Trophoblast cell (in vitro differentiated cells and primary cell): ENCODE data around the gene MAST4.

Experiments used
- DNase-seq, 2 donors: peaks; one replicate each; pipeline ENCODE4 v3.0.0-alpha.2; 2016
- H2AFZ ChIP-seq: 2 replicates; pipeline ENCODE4 v1.6.1; 2013; ENCODE audit warnings: low read length, moderate library complexity, mild to moderate bottlenecking; ENCODE audit not compliant: insufficient read depth, poor library complexity
- H2AK5ac ChIP-seq: 2 replicates; pipeline ENCODE4 v1.6.1; 2013; ENCODE audit warnings: mild to moderate bottlenecking, low read length
- H2BK120ac ChIP-seq: 2 replicates; pipeline ENCODE4 v1.6.1; 2013; ENCODE audit warnings: low read length, mild to moderate bottlenecking, moderate library complexity; ENCODE audit not compliant: insufficient read depth, poor library complexity
- H2BK12ac ChIP-seq: 2 replicates; pipeline ENCODE4 v1.6.1; 2013; ENCODE audit warnings: mild to moderate bottlenecking, low read length, moderate library complexity
- H2BK5ac ChIP-seq: 2 replicates; pipeline ENCODE4 v1.6.1; 2013; ENCODE audit warnings: low read length, low read depth, moderate library complexity, mild to moderate bottlenecking; ENCODE audit not compliant: poor library complexity
- H3K14ac ChIP-seq: 2 replicates; pipeline ENCODE4 v1.6.1; 2013; ENCODE audit warnings: mild to moderate bottlenecking, low read length
- H3K18ac ChIP-seq: 2 replicates; pipeline ENCODE4 v1.6.1; 2013; ENCODE audit warnings: mild to moderate bottlenecking, low read length
- H3K23ac ChIP-seq: 2 replicates; pipeline ENCODE4 v1.6.1; 2013; ENCODE audit warnings: low read length
- H3K27ac ChIP-seq: 2 replicates; pipeline ENCODE4 v1.5.1; 2013; ENCODE audit warnings: low read depth, mild to moderate bottlenecking, inconsistent platforms, low read length, moderate library complexity
- H3K27me3 ChIP-seq: 2 replicates; pipeline ENCODE4 v1.6.1; 2013; ENCODE audit warnings: inconsistent platforms, mild to moderate bottlenecking, low read length, moderate library complexity; ENCODE audit not compliant: insufficient read depth
- H3K36me3 ChIP-seq, 2 experiments: 1 replicate in 1 of 2; 2 replicates in 1 of 2; pipeline ENCODE4 v1.6.1; 2013; ENCODE audit warnings: low read length in 2 of 2, mild to moderate bottlenecking in 2 of 2, moderate library complexity in 1 of 2; ENCODE audit not compliant: insufficient read depth in 2 of 2, control insufficient read depth in 1 of 2
- H3K4ac ChIP-seq: 2 replicates; pipeline ENCODE4 v1.6.1; 2013; ENCODE audit warnings: low read depth, mild to moderate bottlenecking, low read length, moderate library complexity
- H3K4me1 ChIP-seq, 2 experiments: 1 replicate in 1 of 2; 2 replicates in 1 of 2; pipeline ENCODE4 v1.6.1; 2013; ENCODE audit warnings: low read length in 2 of 2, mild to moderate bottlenecking in 2 of 2, moderate library complexity in 1 of 2; ENCODE audit not compliant: insufficient read depth in 2 of 2, control insufficient read depth in 1 of 2
- H3K4me2 ChIP-seq: 2 replicates; pipeline ENCODE4 v1.6.1; 2013; ENCODE audit warnings: inconsistent platforms, mild to moderate bottlenecking, low read length, moderate library complexity
- H3K4me3 ChIP-seq: 2 replicates; pipeline ENCODE4 v1.5.1; 2013; ENCODE audit warnings: mild to moderate bottlenecking, low read depth, low read length, inconsistent platforms
- H3K79me1 ChIP-seq: one replicate; pipeline ENCODE4 v1.6.1; 2013; ENCODE audit warnings: low read length
- H3K79me2 ChIP-seq: 2 replicates; pipeline ENCODE4 v1.6.1; 2013; ENCODE audit warnings: low read length, mild to moderate bottlenecking; ENCODE audit not compliant: control insufficient read depth, insufficient read depth, poor library complexity
- H3K9ac ChIP-seq: 2 replicates; pipeline ENCODE4 v1.6.1; 2013; ENCODE audit warnings: mild to moderate bottlenecking, low read length
- H3K9me3 ChIP-seq: 2 replicates; pipeline ENCODE4 v1.6.1; 2013; ENCODE audit warnings: low read depth, mild to moderate bottlenecking, control low read depth, inconsistent platforms, low read length; ENCODE audit not compliant: insufficient read depth
- H4K12ac ChIP-seq: 2 replicates; pipeline ENCODE4 v1.6.1; 2013; ENCODE audit warnings: low read depth, mild to moderate bottlenecking, low read length, moderate library complexity
- H4K8ac ChIP-seq: 2 replicates; pipeline ENCODE4 v1.6.1; 2013; ENCODE audit warnings: low read depth, mild to moderate bottlenecking, low read length, moderate library complexity
- H4K91ac ChIP-seq: one replicate; pipeline ENCODE4 v1.6.1; 2013; ENCODE audit warnings: low read depth, mild to moderate bottlenecking, low read length, moderate library complexity
- WGBS: extraction: QIAGEN DNeasy Blood & Tissue Kit; methylation state at CpG from one replicate; pipeline ENCODE4 v1.1.7; 2013; ENCODE audit warnings: missing lambda C conversion rate; ENCODE audit not compliant: insufficient read length, insufficient coverage; ENCODE audit errors: extremely low coverage; 5-methylcytosine and 5-hydroxymethylcytosine counted together

The MAST4 gene

GRCh38 chr5:67211926-67212325, 615.7 kb downstream of the MAST4 start:
- H3K4me3 ChIP-seq = no peak overlapping the region
- no peak overlapping the region for H4K8ac ChIP-seq
- H3K4ac ChIP-seq = no peak overlapping the region
- H3K4me2 ChIP-seq = no peak overlapping the region
- peaks cover 2 to 3% of the 10 kb centered on the region in 2 experiments for H3K4me1 ChIP-seq
- H3K9ac ChIP-seq = no peak overlapping the region
- H2AK5ac ChIP-seq = no peak overlapping the region
- no peak overlapping the region for H3K23ac ChIP-seq
- no peak overlapping the region for H3K14ac ChIP-seq
- H3K27me3 ChIP-seq = no peaks in the 10 kb centered on the region
- H2BK120ac ChIP-seq = no peak overlapping the region
- no peak overlapping the region for H2BK12ac ChIP-seq
- H3K79me1 ChIP-seq = no peaks in the 10 kb centered on the region
- no peak overlapping the region for H2BK5ac ChIP-seq
- H4K91ac ChIP-seq = no peak overlapping the region
- H4K12ac ChIP-seq = no peak overlapping the region
- H3K36me3 ChIP-seq = no peaks in the 10 kb centered on the region
- H3K79me2 ChIP-seq = no peaks in the 10 kb centered on the region
- no peak overlapping the region for H3K27ac ChIP-seq
- H3K9me3 ChIP-seq = peaks cover 4% of the 10 kb centered on the region
- H2AFZ ChIP-seq = no peak overlapping the region
- H3K18ac ChIP-seq = no peak overlapping the region
- WGBS = no CpG with 5 or more reads among the region's 2 CpGs
- no peak for DNase-seq

- H3K18ac ChIP-seq = no peak overlapping the region
- H4K91ac ChIP-seq = no peak overlapping the region
- peaks cover 2% of the 10 kb centered on the region for H3K9me3 ChIP-seq
- H3K79me1 ChIP-seq = no peaks in the 10 kb centered on the region
- no peaks in the 10 kb centered on the region for H3K36me3 ChIP-seq
- H3K4me3 ChIP-seq = no peak overlapping the region
- WGBS = no CpG with 5 or more reads among the region's 6 CpGs
- no peak overlapping the region for H2AFZ ChIP-seq
- H3K27me3 ChIP-seq = no peaks in the 10 kb centered on the region
- no peak overlapping the region for H2BK5ac ChIP-seq
- H2BK12ac ChIP-seq = no peak overlapping the region
- H2BK120ac ChIP-seq = no peak overlapping the region
- no peak for DNase-seq
- no peak overlapping the region for H3K14ac ChIP-seq
- H4K12ac ChIP-seq = no peak overlapping the region
- H3K9ac ChIP-seq = no peak overlapping the region
- H3K4me2 ChIP-seq = no peak overlapping the region
- no peak overlapping the region for H3K27ac ChIP-seq
- no peak overlapping the region for H2AK5ac ChIP-seq
- no peak overlapping the region for H3K23ac ChIP-seq
- no peak overlapping the region for H3K4ac ChIP-seq
- peaks cover 0 to 3% of the 10 kb centered on the region in 2 experiments for H3K4me1 ChIP-seq
- no peaks in the 10 kb centered on the region for H3K79me2 ChIP-seq
- H4K8ac ChIP-seq = no peak overlapping the region
These were observed 617.8 kb downstream of the MAST4 start for GRCh38 chr5:67214036-67214435.

GRCh38 chr5:67214707-67215447, 618.7 kb downstream of the MAST4 start:
- no peak overlapping the region for H4K12ac ChIP-seq
- no peak overlapping the region for H3K4me2 ChIP-seq
- no peaks in the 10 kb centered on the region for H3K27me3 ChIP-seq

GRCh38 chr5:67215519-67216471, 619.6 kb downstream of the MAST4 start:
- Histone ChIP-seq H3K18ac (no peak overlapping the region), H3K14ac (no peak overlapping the region), H3K79me1 (no peaks in the 10 kb centered on the region), H3K27me3 (no peaks in the 10 kb centered on the region), H3K36me3 (no peaks in the 10 kb centered on the region), H3K9ac (no peak overlapping the region), H3K23ac (no peak overlapping the region), H4K12ac (no peak overlapping the region), H2BK120ac (no peak overlapping the region), H3K4me3 (no peak overlapping the region), H3K4me2 (no peak overlapping the region), H3K79me2 (no peaks in the 10 kb centered on the region), H3K9me3 (peaks cover 2% of the 10 kb centered on the region), H2AFZ (no peak overlapping the region), H4K8ac (no peak overlapping the region), H4K91ac (no peak overlapping the region), H2AK5ac (no peak overlapping the region), H2BK5ac (no peak overlapping the region), H3K27ac (no peak overlapping the region), H2BK12ac (no peak overlapping the region), H3K4ac (no peak overlapping the region), H3K4me1 (peaks cover 0 to 3% of the 10 kb centered on the region in 2 experiments)
- peak in 1 of 2 donors; percentile 53 for DNase-seq
- WGBS = no CpG with 5 or more reads among the region's 19 CpGs

More at GRCh38 chr5:67214707-67215447, 618.7 kb downstream of the MAST4 start:
- Histone ChIP-seq H3K36me3 (no peaks in the 10 kb centered on the region), H3K9ac (no peak overlapping the region), H2BK120ac (no peak overlapping the region), H3K79me1 (no peaks in the 10 kb centered on the region), H3K4ac (no peak overlapping the region), H2BK12ac (no peak overlapping the region), H2AFZ (no peak overlapping the region), H3K14ac (no peak overlapping the region), H3K9me3 (peaks cover 2% of the 10 kb centered on the region), H3K4me3 (no peak overlapping the region), H4K91ac (no peak overlapping the region), H3K79me2 (no peaks in the 10 kb centered on the region), H2BK5ac (no peak overlapping the region), H2AK5ac (no peak overlapping the region), H3K4me1 (peaks cover 0 to 3% of the 10 kb centered on the region in 2 experiments), H4K8ac (no peak overlapping the region), H3K27ac (no peak overlapping the region), H3K23ac (no peak overlapping the region), H3K18ac (no peak overlapping the region)
- no CpG with 5 or more reads among the region's 12 CpGs for WGBS
- DNase-seq = no peak
